ENCODE measurements around the gene GTF2A2. TPM values are rescaled to one million over a fixed set of nuclear protein-coding genes. Genes with fewer than 3 reads are reported as not detected.

GTF2A2 gene
- polyA plus RNA-seq, 6 donors from 2014 or later: 115 to 206 (median 142) TPM

Other genes with a start within 250 kb of the GTF2A2 start
- gene FAM81A, start 219.3 kb downstream of the GTF2A2 start, polyA plus RNA-seq (ENCODE audit: low read depth in 6 of 6): 10 to 100 TPM in 4 of 6 donors, 1 to 10 TPM in 2; 8.1 to 23.1 (median 12.0) TPM
- gene GCNT3, start 45.7 kb downstream of the GTF2A2 start, polyA plus RNA-seq (ENCODE audit: low read depth in 6 of 6): not detected
- gene BNIP2, start 31.8 kb upstream of the GTF2A2 start, polyA plus RNA-seq (ENCODE audit: low read depth in 6 of 6): 100 to 1,000 TPM; 126 to 230 (median 137) TPM

Data from naive B cell (primary cell).